Measurements from ENCODE around the gene TTC39C. TPM values are rescaled to one million over a fixed set of nuclear protein-coding genes. Genes with fewer than 3 reads are reported as not detected.

The TTC39C gene
- total RNA-seq, 1 donor from 2014 or later, result 23.5 TPM

DNA sequence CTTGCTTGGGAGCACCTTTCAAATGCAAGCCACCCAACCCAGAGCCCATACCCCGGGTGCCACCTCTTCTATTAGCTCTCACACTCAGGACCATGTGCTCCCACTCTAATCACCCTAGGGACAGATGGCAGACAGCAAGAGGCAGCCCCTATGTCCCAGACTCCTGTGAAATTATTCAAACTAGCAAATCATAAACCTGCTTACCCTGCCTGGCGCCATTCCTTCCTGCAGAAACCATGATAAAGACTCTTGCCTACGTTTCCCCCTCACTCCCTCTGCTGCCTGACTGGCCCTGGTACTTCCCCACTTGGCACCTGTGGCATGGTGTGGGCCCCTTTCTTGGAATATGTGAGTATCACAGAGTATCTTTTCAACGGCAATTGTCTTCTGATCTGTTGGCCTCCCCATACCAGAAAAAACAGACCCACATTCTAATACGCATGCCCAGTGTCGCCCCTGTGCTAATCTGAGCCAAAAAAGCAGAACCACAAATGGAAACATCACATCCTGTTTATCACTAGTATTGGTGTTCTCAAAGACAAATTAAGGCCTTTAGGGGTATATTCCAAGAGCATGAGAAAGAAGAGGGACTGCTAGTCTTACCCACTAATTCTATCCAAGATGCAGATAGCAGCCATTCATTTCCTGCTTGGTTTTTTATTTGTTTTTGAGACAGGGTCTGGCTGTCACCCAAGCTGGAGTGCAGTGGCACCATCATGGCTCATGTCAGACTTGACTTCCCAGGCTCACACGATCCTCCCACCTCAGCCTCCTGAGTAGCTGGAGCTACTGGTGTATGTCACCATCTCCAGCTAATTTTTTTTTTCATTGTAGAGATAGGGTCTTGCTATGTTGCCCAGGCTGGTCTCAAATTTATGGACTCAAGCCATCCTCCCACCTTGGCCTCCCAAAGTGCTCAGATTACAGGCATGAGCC lies 44.1 kb upstream of the TTC39C start:
- TF ChIP-seq, protein P1, sequence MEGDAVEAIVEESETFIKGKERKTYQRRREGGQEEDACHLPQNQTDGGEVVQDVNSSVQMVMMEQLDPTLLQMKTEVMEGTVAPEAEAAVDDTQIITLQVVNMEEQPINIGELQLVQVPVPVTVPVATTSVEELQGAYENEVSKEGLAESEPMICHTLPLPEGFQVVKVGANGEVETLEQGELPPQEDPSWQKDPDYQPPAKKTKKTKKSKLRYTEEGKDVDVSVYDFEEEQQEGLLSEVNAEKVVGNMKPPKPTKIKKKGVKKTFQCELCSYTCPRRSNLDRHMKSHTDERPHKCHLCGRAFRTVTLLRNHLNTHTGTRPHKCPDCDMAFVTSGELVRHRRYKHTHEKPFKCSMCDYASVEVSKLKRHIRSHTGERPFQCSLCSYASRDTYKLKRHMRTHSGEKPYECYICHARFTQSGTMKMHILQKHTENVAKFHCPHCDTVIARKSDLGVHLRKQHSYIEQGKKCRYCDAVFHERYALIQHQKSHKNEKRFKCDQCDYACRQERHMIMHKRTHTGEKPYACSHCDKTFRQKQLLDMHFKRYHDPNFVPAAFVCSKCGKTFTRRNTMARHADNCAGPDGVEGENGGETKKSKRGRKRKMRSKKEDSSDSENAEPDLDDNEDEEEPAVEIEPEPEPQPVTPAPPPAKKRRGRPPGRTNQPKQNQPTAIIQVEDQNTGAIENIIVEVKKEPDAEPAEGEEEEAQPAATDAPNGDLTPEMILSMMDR (conservative IDR thresholded peaks at IDR 0.05), result no peak
- H3K4me3 Mint-ChIP-seq, result no peak overlapping the region
- H3K27ac Mint-ChIP-seq (ENCODE audit: unreplicated experiment), result no peak overlapping the region
- no peaks in the 10 kb centered on the region for H3K27me3 Mint-ChIP-seq (ENCODE audit: low read depth)
- no peaks in the 10 kb centered on the region for H3K36me3 Mint-ChIP-seq (ENCODE audit: low read depth)
- H3K4me1 Mint-ChIP-seq, result peaks cover 13% of the 10 kb centered on the region
- peaks cover 3% of the 10 kb centered on the region for H3K9me3 Mint-ChIP-seq
- no peak for DNase-seq (ENCODE audit: low read depth, low spot score)

DNA sequence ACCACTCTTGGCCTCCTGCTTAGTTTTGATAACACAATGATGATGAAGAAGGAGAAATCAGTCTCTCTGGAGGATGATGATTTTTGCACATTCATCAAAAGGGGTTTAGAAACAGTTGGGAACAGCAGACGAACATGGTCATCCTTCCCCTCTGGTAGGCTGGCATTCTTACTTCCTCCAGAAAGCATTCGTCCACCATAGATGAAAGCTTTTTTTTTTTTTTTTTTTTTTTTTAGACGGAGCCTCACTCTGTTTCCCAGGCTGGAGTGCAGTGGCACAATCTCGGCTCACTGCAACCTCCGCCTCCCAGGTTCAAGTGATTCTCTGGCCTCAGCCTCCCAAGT lies 43.5 kb upstream of the TTC39C start:
- Mint-ChIP-seq H3K4me1 (peaks cover 11% of the 10 kb centered on the region), H3K27me3 (ENCODE audit: low read depth) (no peaks in the 10 kb centered on the region), H3K9me3 (peaks cover 3% of the 10 kb centered on the region), H3K27ac (ENCODE audit: unreplicated experiment) (no peak overlapping the region), H3K36me3 (ENCODE audit: low read depth) (no peaks in the 10 kb centered on the region), H3K4me3 (no peak overlapping the region)
- TF ChIP-seq, protein P1 (conservative IDR thresholded peaks at IDR 0.05), result no peak
- DNase-seq (ENCODE audit: low read depth, low spot score), result no peak

DNA sequence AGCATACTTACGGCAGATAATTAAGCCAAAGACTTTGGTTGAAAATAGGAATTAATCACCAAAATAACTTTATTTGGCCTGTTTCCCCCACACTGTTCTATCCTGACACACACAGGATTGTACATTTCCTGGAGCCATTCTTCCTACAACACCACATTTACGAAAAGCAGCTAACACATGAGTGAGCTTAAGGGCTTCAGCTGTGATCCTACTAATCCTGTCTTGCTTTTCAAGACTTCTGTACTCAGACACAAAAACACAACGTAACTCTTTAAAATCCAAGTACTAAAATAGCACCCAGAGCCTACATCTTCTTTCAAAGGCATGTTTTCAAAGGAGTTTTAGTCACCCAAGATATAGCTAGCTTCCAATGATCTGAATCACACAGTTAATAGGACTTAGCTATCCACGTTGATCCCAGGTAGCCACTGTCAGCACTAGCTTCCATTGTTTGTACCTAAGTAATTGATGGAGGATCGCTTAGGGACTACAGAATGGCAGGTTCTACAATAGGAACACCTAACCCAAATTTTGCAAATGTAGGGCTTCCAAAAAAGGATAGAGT lies 42.8 kb upstream of the TTC39C start:
- no peak for DNase-seq (ENCODE audit: low read depth, low spot score)
- H3K9me3 Mint-ChIP-seq, result peaks cover 6% of the 10 kb centered on the region
- no peaks in the 10 kb centered on the region for H3K27me3 Mint-ChIP-seq (ENCODE audit: low read depth)

DNA sequence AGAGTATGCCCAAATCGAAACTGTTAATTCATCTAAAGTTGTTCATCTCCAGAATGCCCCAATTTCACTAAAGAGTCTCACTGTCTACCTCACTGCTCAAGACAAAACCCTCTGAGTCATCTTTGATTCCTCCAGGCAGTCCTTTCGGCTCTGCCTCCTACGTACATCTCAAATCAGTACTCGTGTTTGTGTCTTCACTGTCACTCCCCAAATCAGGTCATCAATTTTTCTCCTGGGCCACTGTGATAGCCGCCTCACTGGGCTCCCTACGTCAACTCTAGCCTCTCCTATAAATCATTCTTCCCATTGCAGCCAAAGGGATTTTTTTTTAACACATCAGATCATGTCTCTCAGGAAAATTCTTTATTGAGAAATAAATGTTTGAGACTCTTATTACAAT lies 42.1 kb upstream of the TTC39C start:
- no peak for DNase-seq (ENCODE audit: low read depth, low spot score)
- Mint-ChIP-seq H3K9me3 (peaks cover 6% of the 10 kb centered on the region), H3K27ac (ENCODE audit: unreplicated experiment) (no peak overlapping the region), H3K4me1 (peaks cover 11% of the 10 kb centered on the region), H3K4me3 (no peak overlapping the region), H3K36me3 (ENCODE audit: low read depth) (no peaks in the 10 kb centered on the region), H3K27me3 (ENCODE audit: low read depth) (no peaks in the 10 kb centered on the region)
- TF ChIP-seq, protein P1 (conservative IDR thresholded peaks at IDR 0.05), result no peak

More for the DNA sequence above, 42.8 kb upstream of the TTC39C start:
- no peak overlapping the region for H3K4me3 Mint-ChIP-seq
- H3K36me3 Mint-ChIP-seq (ENCODE audit: low read depth), result no peaks in the 10 kb centered on the region
- H3K27ac Mint-ChIP-seq (ENCODE audit: unreplicated experiment), result no peak overlapping the region
- H3K4me1 Mint-ChIP-seq, result peaks cover 11% of the 10 kb centered on the region
- TF ChIP-seq, protein P1 (conservative IDR thresholded peaks at IDR 0.05), result no peak

DNA sequence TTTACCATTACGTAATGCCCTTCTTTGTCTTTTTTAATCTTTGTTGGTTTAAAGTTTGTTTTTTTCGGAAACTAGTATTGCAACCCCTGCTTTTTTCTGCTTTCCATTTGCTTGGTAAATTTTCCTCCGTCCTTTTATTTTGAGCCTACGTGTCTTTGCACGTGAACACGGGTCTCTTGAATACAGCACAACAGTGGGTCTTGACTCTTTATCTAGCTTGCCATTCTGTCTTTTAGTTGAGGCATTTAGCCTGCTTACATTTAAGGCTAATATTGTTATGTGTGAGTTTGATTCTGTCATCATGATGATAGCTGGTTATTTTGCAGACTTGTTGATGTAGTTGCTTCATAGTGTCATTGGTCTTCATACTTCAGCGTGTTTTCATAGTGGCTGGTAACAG lies 37.5 kb upstream of the TTC39C start:
- H3K9me3 Mint-ChIP-seq, result peaks cover 6% of the 10 kb centered on the region
- H3K4me1 Mint-ChIP-seq, result peaks cover 15% of the 10 kb centered on the region
- DNase-seq (ENCODE audit: low read depth, low spot score), result no peak
- TF ChIP-seq, protein P1 (conservative IDR thresholded peaks at IDR 0.05), result no peak
- H3K4me3 Mint-ChIP-seq, result no peak overlapping the region
- no peaks in the 10 kb centered on the region for H3K36me3 Mint-ChIP-seq (ENCODE audit: low read depth)
- no peaks in the 10 kb centered on the region for H3K27me3 Mint-ChIP-seq (ENCODE audit: low read depth)
- H3K27ac Mint-ChIP-seq (ENCODE audit: unreplicated experiment), result no peak overlapping the region

All from neural crest cell (in vitro differentiated cells).